ENCODE data around the gene BFSP1. TPM values are rescaled to one million over a fixed set of nuclear protein-coding genes. Genes with fewer than 3 reads are reported as not detected.
A peak's percentile ranks its signal among the peaks of the same experiment; 100 is the strongest.

The BFSP1 gene
- total and polyA plus RNA-seq, 2 donors (not counting 3 experiments of a cell fraction or from before 2014, with no cell fraction given) = 3.1 to 5.2 TPM

GRCh38 chr20:17570347-17571152 is 39.4 kb upstream of the BFSP1 start:
- H3K27ac ChIP-seq (ENCODE audit: insufficient read depth, low read depth, low read length) = peak overlapping the region; percentile 80
- peaks cover 23% of the 10 kb centered on the region for H3K4me1 ChIP-seq (ENCODE audit: control insufficient read depth, extremely low read depth, insufficient read depth, low read length)
- peak overlapping the region; percentile 87 for H3K9ac ChIP-seq (replicated peaks; ENCODE audit: extremely low read depth, insufficient read depth, low read length)
- intact Hi-C loops (cut with micrococcal nuclease) = loop anchor here (1.0 to 2.0 kb wide), 3 partner anchors 66 to 401 kb away; partner anchors contain the start of gene RRBP1
- peaks cover 54% of the 10 kb centered on the region for H3K79me2 ChIP-seq (ENCODE audit: control insufficient read depth, insufficient read depth, low read length)
- dilution Hi-C loops (cut with MboI; ENCODE audit: extremely low pct_ligation_motif_present, low sequenced_read_pairs) = no loop called here
- ChIA-PET POLR2A (interaction anchor here (0.7 to 2.0 kb wide), 9 partner anchors 9 to 41 kb away, joined by 3 to 22 read pairs (median 5); partner anchors contain the start of gene BFSP1), CTCF (interaction anchor here (0.9 to 3.1 kb wide), 18 partner anchors 9 to 112 kb away, joined by 3 to 42 read pairs (median 7); partner anchors contain the start of genes BFSP1 and RRBP1)
- H3K27me3 ChIP-seq (ENCODE audit: control insufficient read depth in 2 of 2, insufficient read depth in 2 of 2, low read length in 2 of 2) = no peaks in the 10 kb centered on the region
- H3K36me3 ChIP-seq (ENCODE audit: control insufficient read depth in 2 of 2, extremely low read depth in 1 of 2, insufficient read depth in 2 of 2, low read length in 2 of 2) = no peaks in the 10 kb centered on the region
- H2AFZ ChIP-seq (ENCODE audit: low read depth, low read length) = peak overlapping the region; percentile 41
- no peaks in the 10 kb centered on the region for H3K9me1 ChIP-seq (replicated peaks; ENCODE audit: control insufficient read depth, extremely low read depth, insufficient read depth, low read length)
- peak; percentile 69 for FAIRE-seq
- TF ChIP-seq POLR2AphosphoS5 (IDR thresholded peaks at IDR 0.05; ENCODE audit: insufficient read depth, low read depth, low read length) (no peak), CTCF (IDR thresholded peaks at IDR 0.05; ENCODE audit: extremely low read depth in 1 of 2, insufficient read depth in 1 of 2, low read depth in 1 of 2, low read length in 2 of 2) (no peak)
- H4K20me1 ChIP-seq (replicated peaks; ENCODE audit: control insufficient read depth, extremely low read depth, insufficient read depth, low read length) = no peaks in the 10 kb centered on the region
- DNase-seq (ENCODE audit: low read depth, low spot score) = peak; percentile 69
- peak overlapping the region; percentile 94 for H3K4me2 ChIP-seq (ENCODE audit: insufficient read depth, low read length)
- H3K4me3 ChIP-seq (replicated peaks in 1 of 3; ENCODE audit: insufficient read depth in 1 of 3, low read depth in 1 of 3, low read length in 3 of 3) = peak overlapping the region; percentile 84 to 92 (median 88)
- no peaks in the 10 kb centered on the region for H3K9me3 ChIP-seq (replicated peaks; ENCODE audit: control insufficient read depth, insufficient read depth, low read length)
- no TSS peak for BruUV-seq (replicated peaks)

Measured in endothelial cell of umbilical vein (primary cell).